Gastroesophageal sphincter (tissue), 4 donors: ENCODE measurements around the gene DYNLT3. TPM values are rescaled to one million over a fixed set of nuclear protein-coding genes. Genes with fewer than 3 reads are reported as not detected.

Experiments used
- ATAC-seq: fragments of 150-250 bp; one replicate; pipeline ENCODE4 v1.9.1; 2016; ENCODE audit warnings: mild to moderate bottlenecking, moderate library complexity
- H3K27ac ChIP-seq, 4 donors: fragments of 200-600 bp; sonication (generic) in 3 of 4; 1 replicate in 3 of 4; 2 replicates in 1 of 4; pipeline ENCODE4 v1.5.1; 2016 to 2019
- H3K27me3 ChIP-seq: fragments of 200-600 bp; sonication (generic); one replicate; pipeline ENCODE4 v1.5.1; 2019
- H3K36me3 ChIP-seq, 2 donors: fragments of 200-600 bp; sonication (generic); one replicate each; pipeline ENCODE4 v1.5.1; 2019; ENCODE audit warnings: control low read depth in 1 of 2
- H3K4me1 ChIP-seq, 3 donors: fragments of 200-600 bp; sonication (generic); 1 replicate in 2 of 3; 2 replicates in 1 of 3; pipeline ENCODE4 v1.5.1; 2016 to 2019; ENCODE audit warnings: control low read depth in 2 of 3
- H3K4me3 ChIP-seq, 2 donors: fragments of 200-600 bp; sonication (generic); one replicate each; pipeline ENCODE4 v1.5.1; 2019; ENCODE audit warnings: mild to moderate bottlenecking in 1 of 2, moderate library complexity in 1 of 2
- H3K9me3 ChIP-seq, 3 donors: fragments of 200-600 bp; sonication (generic); one replicate each; pipeline ENCODE4 v1.5.1; 2017 to 2019; ENCODE audit warnings: control low read depth in 2 of 3
- EP300 ChIP-seq: sonication (generic); formaldehyde crosslinking; IDR thresholded peaks from one replicate; pipeline ENCODE4 v1.6.1; 2017; ENCODE audit warnings: antibody characterized with exemption, mild to moderate bottlenecking
- POLR2A ChIP-seq, 2 donors: fragments of 450-650 bp; IDR thresholded peaks; one replicate each; pipeline ENCODE4 v1.6.1; 2017; ENCODE audit warnings: antibody characterized with exemption in 2 of 2, mild to moderate bottlenecking in 2 of 2, moderate library complexity in 1 of 2
- POLR2AphosphoS5 ChIP-seq: sonication (generic); formaldehyde crosslinking; IDR thresholded peaks from one replicate; pipeline ENCODE4 v1.6.1; 2017; ENCODE audit warnings: antibody characterized with exemption
- WGBS, 2 donors: methylation state at CpG; one replicate each; pipeline ENCODE4 v1.1.5; 2018; ENCODE audit warnings: low coverage in 1 of 2; 5-methylcytosine and 5-hydroxymethylcytosine counted together
- total RNA-seq, 4 donors: library from RNA; depleted of rRNA; stranded (reverse); fragments of >200 nt; gene quantifications; one replicate each; pipeline ENCODE4 v1.1.0, GENCODE V29; 2016
- TF ChIP-seq, protein P1 (sequence below), 4 experiments: fragments of 200-600 bp in 2 of 4; fragments of 450-650 bp in 2 of 4; sonication (generic) in 1 of 4; IDR thresholded peaks; one replicate each; pipeline ENCODE4 v1.5.1; 2017 to 2019; ENCODE audit warnings: antibody characterized with exemption in 4 of 4, mild to moderate bottlenecking in 2 of 4, moderate library complexity in 2 of 4

Gene DYNLT3
- total RNA-seq, 4 donors from 2014 or later, result 39.8 to 71.2 (median 61.1) TPM

DNA sequence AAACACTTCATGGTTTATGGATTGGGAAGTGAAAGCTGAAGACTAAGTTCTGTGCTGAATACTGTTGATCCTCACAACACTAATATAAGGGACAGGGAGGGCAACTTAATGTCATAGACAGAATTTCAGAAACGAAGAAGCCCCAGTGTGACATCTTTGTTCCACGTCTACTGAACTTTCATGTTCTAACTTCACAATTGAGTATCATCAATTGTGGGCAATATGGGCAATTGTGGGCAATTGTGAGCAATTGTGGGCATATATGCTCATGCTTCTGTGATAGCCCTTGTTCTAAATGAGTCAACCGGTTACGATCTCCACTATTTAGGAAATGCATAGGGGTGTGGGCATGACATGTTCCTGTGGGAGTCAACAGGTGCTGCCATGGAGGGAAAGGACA lies 33.8 kb downstream of the DYNLT3 start:
- ATAC-seq, result no peak
- Histone ChIP-seq H3K36me3 (no peaks in the 10 kb centered on the region), H3K9me3 (no peaks in the 10 kb centered on the region), H3K27me3 (no peaks in the 10 kb centered on the region), H3K4me1 (no peaks in the 10 kb centered on the region), H3K4me3 (no peak overlapping the region), H3K27ac (no peak overlapping the region)
- WGBS, 2 donors, result 53 to 82% methylated on average over 4 of the region's 4 CpGs
- no peak for TF ChIP-seq POLR2AphosphoS5
- TF ChIP-seq, protein P1, sequence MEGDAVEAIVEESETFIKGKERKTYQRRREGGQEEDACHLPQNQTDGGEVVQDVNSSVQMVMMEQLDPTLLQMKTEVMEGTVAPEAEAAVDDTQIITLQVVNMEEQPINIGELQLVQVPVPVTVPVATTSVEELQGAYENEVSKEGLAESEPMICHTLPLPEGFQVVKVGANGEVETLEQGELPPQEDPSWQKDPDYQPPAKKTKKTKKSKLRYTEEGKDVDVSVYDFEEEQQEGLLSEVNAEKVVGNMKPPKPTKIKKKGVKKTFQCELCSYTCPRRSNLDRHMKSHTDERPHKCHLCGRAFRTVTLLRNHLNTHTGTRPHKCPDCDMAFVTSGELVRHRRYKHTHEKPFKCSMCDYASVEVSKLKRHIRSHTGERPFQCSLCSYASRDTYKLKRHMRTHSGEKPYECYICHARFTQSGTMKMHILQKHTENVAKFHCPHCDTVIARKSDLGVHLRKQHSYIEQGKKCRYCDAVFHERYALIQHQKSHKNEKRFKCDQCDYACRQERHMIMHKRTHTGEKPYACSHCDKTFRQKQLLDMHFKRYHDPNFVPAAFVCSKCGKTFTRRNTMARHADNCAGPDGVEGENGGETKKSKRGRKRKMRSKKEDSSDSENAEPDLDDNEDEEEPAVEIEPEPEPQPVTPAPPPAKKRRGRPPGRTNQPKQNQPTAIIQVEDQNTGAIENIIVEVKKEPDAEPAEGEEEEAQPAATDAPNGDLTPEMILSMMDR (IDR thresholded peaks at IDR 0.05), result no peak
- no peak for TF ChIP-seq EP300
- TF ChIP-seq POLR2A (IDR thresholded peaks at IDR 0.05), result no peak

DNA sequence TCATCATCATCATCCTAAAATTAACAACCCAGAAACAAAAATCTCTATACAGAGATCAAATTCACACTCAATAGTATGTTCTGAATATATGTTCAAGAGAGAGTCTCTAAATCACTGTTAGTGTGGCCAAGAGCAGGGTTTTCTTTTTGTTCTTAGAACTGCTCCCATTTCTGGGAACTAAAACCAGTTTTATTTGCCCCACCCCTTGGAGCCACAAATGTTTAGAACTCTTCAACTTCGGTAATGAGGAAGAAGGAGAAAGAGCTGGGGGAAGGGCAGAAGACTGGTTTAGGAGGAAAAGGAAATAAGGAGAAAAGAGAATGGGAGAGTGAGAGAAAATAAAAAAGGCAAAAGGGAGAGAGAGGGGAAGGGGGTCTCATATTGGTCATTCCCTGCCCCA lies 35.3 kb downstream of the DYNLT3 start:
- H3K4me1 ChIP-seq, result no peaks in the 10 kb centered on the region
- no peak overlapping the region for H3K4me3 ChIP-seq
- no peaks in the 10 kb centered on the region for H3K9me3 ChIP-seq
- no peak for TF ChIP-seq POLR2AphosphoS5
- no peak for TF ChIP-seq EP300
- TF ChIP-seq, protein P1 (IDR thresholded peaks at IDR 0.05), result no peak
- TF ChIP-seq POLR2A (IDR thresholded peaks at IDR 0.05), result no peak
- no peak overlapping the region for H3K27ac ChIP-seq
- 38% methylated on average over 1 of the region's 1 CpG; no CpG with 5 or more reads in 1 of the 2 donors for WGBS, 2 donors
- no peaks in the 10 kb centered on the region for H3K27me3 ChIP-seq
- no peak for ATAC-seq
- no peaks in the 10 kb centered on the region for H3K36me3 ChIP-seq

DNA sequence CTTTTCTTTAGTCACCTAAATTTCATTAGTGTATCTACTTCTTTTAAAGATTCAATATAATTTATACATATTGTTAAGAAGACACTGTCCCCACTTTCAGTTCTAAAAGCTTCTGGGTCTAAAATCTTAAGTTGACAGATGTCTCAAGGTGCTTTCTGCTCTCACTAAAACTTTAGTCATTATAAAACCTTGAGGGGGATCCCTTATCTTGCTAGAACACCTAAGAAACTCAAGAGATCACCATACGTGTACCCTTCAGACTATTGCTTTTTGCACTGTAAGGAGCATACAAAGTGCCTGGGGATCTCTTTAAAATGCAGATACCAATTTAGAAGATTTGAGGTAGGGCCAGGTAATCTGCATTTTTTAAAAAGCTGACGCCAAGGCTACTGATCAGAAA lies 37.4 kb downstream of the DYNLT3 start:
- TF ChIP-seq POLR2A (IDR thresholded peaks at IDR 0.05) (no peak), EP300 (no peak), POLR2AphosphoS5 (no peak)
- TF ChIP-seq, protein P1 (IDR thresholded peaks at IDR 0.05), result no peak
- Histone ChIP-seq H3K27me3 (no peaks in the 10 kb centered on the region), H3K4me3 (no peak overlapping the region), H3K27ac (no peak overlapping the region), H3K4me1 (no peaks in the 10 kb centered on the region), H3K36me3 (no peaks in the 10 kb centered on the region), H3K9me3 (no peaks in the 10 kb centered on the region)
- 60 to 100% methylated on average over 1 to 2 of the region's 2 CpGs for WGBS, 2 donors
- ATAC-seq, result no peak

DNA sequence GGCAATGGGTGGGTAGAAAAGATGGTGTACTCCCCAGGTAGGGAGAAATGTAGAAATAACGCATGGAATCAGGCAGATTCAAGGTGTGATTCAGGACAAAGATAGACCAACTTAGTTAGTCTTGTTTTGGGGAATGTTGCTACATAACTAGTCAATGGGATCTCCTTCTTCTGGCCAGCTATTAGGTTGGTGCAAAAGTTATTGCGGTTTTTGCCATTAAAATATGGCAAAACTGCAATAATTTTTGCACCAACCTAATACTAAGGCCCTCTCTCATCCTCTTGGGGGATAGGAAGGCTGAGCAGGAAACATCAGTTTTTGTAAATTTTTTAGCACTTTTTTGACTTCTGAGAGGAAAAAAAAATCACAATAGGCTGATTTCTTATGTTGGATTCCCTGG lies 44.3 kb downstream of the DYNLT3 start:
- no peak for TF ChIP-seq POLR2A (IDR thresholded peaks at IDR 0.05)
- TF ChIP-seq EP300, result no peak
- TF ChIP-seq POLR2AphosphoS5, result no peak
- TF ChIP-seq, protein P1 (IDR thresholded peaks at IDR 0.05), result no peak
- Histone ChIP-seq H3K27me3 (no peaks in the 10 kb centered on the region), H3K36me3 (no peaks in the 10 kb centered on the region), H3K4me3 (no peak overlapping the region), H3K27ac (no peak overlapping the region), H3K9me3 (no peaks in the 10 kb centered on the region), H3K4me1 (no peaks in the 10 kb centered on the region)
- WGBS, 2 donors, result 52 to 94% methylated on average over 2 of the region's 2 CpGs
- ATAC-seq, result no peak

DNA sequence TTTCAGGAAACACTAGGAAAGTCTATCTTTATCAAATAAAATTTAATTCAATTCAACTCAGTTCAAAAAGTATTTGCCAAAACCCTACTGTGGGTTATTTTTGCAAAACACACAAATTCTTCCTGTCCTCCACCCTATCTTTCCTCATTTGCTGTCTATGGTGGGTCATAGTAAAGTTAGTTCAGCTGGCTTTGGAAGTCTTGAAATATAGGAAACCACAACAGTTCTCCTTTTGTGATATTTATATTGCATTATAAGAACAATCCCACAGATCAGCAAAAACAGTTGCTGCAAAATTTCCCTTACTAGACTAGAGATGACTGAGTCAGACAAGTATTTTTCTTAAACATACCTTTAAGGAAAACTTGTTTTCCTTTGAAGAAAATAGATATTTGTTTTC lies 45.3 kb downstream of the DYNLT3 start:
- Histone ChIP-seq H3K9me3 (no peaks in the 10 kb centered on the region), H3K4me1 (no peaks in the 10 kb centered on the region), H3K36me3 (no peaks in the 10 kb centered on the region), H3K27me3 (no peaks in the 10 kb centered on the region), H3K4me3 (no peak overlapping the region), H3K27ac (no peak overlapping the region)
- no peak for ATAC-seq
- TF ChIP-seq, protein P1 (IDR thresholded peaks at IDR 0.05), result no peak
- no peak for TF ChIP-seq POLR2A (IDR thresholded peaks at IDR 0.05)
- no peak for TF ChIP-seq POLR2AphosphoS5
- TF ChIP-seq EP300, result no peak
